ENCODE measurements around the gene ARHGEF9. TPM values are rescaled to one million over a fixed set of nuclear protein-coding genes. Genes with fewer than 3 reads are reported as not detected.

The ARHGEF9 gene
- polyA plus RNA-seq, 1 of the 3 experiments (the other 2 are of a cell fraction) = 6.4 TPM

GRCh38 chrX:63754860-63755579, 30.0 kb downstream of the ARHGEF9 start:
- ChIA-PET CTCF (no interaction called here), POLR2A (interaction anchor here (0.6 to 1.3 kb wide), 3 partner anchors 11 to 702 kb away, joined by 3 to 6 read pairs (median 3); partner anchors contain the start of gene ARHGEF9)
- H3K36me3 ChIP-seq (replicated peaks in 1 of 2; ENCODE audit: control insufficient read depth in 1 of 2, insufficient read depth in 2 of 2, low read length in 1 of 2) = no peaks in the 10 kb centered on the region
- peak overlapping the region; percentile 78 to 89 for H3K27ac ChIP-seq (ENCODE audit: low read depth in 2 of 2, low read length in 1 of 2)
- no peaks in the 10 kb centered on the region for H3F3A ChIP-seq (replicated peaks; ENCODE audit: insufficient read depth)
- DNase-seq = peak; percentile 76
- WGBS (ENCODE audit: low lambda C conversion rate) = 17% methylated on average over 42 of the region's 44 CpGs
- H3K4me1 ChIP-seq (ENCODE audit: control insufficient read depth in 1 of 2, insufficient read depth in 2 of 2, low read depth in 1 of 2, low read length in 1 of 2) = peaks cover 0 to 2% of the 10 kb centered on the region in 2 experiments; a peak in 2 of 4 replicates
- no peaks in the 10 kb centered on the region for H4K20me1 ChIP-seq (ENCODE audit: insufficient read depth)
- peak overlapping the region; percentile 65; the same call in 1 of the 2 replicates for H3K9ac ChIP-seq
- no peaks in the 10 kb centered on the region for H3K9me2 ChIP-seq
- H3K9me3 ChIP-seq = no peaks in the 10 kb centered on the region
- no peaks in the 10 kb centered on the region for H3K27me3 ChIP-seq (ENCODE audit: insufficient read depth)
- H3K4me3 ChIP-seq (ENCODE audit: low read depth in 2 of 2, low read length in 1 of 2) = peak overlapping the region; percentile 61 to 67
- peaks cover 11% of the 10 kb centered on the region; the same call in 1 of the 2 replicates for H3K79me2 ChIP-seq (ENCODE audit: insufficient read depth)
- H3K4me2 ChIP-seq = peak overlapping the region; percentile 71
- peak overlapping the region; percentile 61 for H2AFZ ChIP-seq (ENCODE audit: low read depth)
- TF ChIP-seq, protein P1, sequence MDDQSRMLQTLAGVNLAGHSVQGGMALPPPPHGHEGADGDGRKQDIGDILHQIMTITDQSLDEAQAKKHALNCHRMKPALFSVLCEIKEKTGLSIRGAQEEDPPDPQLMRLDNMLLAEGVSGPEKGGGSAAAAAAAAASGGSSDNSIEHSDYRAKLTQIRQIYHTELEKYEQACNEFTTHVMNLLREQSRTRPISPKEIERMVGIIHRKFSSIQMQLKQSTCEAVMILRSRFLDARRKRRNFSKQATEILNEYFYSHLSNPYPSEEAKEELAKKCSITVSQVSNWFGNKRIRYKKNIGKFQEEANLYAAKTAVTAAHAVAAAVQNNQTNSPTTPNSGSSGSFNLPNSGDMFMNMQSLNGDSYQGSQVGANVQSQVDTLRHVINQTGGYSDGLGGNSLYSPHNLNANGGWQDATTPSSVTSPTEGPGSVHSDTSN (IDR thresholded peaks at IDR 0.05) = peak; percentile 97
- TF ChIP-seq FOXJ3 (CRISPR knock-in tag; IDR thresholded peaks at IDR 0.05) = no peak
- TF ChIP-seq YY1 (IDR thresholded peaks at IDR 0.05; ENCODE audit: low read depth) = no peak
- no peak for TF ChIP-seq NFIC (IDR thresholded peaks at IDR 0.05; ENCODE audit: borderline replicate concordance)
- TF ChIP-seq REST (IDR thresholded peaks at IDR 0.05; ENCODE audit: low read depth, low read length) = no peak
- TF ChIP-seq FOXM1 (IDR thresholded peaks at IDR 0.05; ENCODE audit: low read depth) = no peak
- TF ChIP-seq RAD21 (IDR thresholded peaks at IDR 0.05; ENCODE audit: low read length) = no peak
- TF ChIP-seq, protein P2, sequence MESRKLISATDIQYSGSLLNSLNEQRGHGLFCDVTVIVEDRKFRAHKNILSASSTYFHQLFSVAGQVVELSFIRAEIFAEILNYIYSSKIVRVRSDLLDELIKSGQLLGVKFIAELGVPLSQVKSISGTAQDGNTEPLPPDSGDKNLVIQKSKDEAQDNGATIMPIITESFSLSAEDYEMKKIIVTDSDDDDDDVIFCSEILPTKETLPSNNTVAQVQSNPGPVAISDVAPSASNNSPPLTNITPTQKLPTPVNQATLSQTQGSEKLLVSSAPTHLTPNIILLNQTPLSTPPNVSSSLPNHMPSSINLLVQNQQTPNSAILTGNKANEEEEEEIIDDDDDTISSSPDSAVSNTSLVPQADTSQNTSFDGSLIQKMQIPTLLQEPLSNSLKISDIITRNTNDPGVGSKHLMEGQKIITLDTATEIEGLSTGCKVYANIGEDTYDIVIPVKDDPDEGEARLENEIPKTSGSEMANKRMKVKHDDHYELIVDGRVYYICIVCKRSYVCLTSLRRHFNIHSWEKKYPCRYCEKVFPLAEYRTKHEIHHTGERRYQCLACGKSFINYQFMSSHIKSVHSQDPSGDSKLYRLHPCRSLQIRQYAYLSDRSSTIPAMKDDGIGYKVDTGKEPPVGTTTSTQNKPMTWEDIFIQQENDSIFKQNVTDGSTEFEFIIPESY (IDR thresholded peaks at IDR 0.05; ENCODE audit: borderline replicate concordance, low read depth) = no peak
- TF ChIP-seq MAX (IDR thresholded peaks at IDR 0.05; ENCODE audit: low read depth) = peak; percentile 45; the same call in 1 of the 2 replicates
- no peak for TF ChIP-seq RCOR1 (IDR thresholded peaks at IDR 0.05; ENCODE audit: low read length)
- no peak for TF ChIP-seq MXI1 (IDR thresholded peaks at IDR 0.05; ENCODE audit: low read depth, low read length)
- TF ChIP-seq TEAD4 (IDR thresholded peaks at IDR 0.05; ENCODE audit: borderline replicate concordance, insufficient read depth) = no peak
- peak; percentile 62 for TF ChIP-seq NRF1 (IDR thresholded peaks at IDR 0.05; ENCODE audit: low read depth, low read length)
- no peak for TF ChIP-seq MEF2A (IDR thresholded peaks at IDR 0.05; ENCODE audit: borderline replicate concordance, low read depth)
- no peak for TF ChIP-seq CTCF (IDR thresholded peaks at IDR 0.05)
- TF ChIP-seq, protein P3, sequence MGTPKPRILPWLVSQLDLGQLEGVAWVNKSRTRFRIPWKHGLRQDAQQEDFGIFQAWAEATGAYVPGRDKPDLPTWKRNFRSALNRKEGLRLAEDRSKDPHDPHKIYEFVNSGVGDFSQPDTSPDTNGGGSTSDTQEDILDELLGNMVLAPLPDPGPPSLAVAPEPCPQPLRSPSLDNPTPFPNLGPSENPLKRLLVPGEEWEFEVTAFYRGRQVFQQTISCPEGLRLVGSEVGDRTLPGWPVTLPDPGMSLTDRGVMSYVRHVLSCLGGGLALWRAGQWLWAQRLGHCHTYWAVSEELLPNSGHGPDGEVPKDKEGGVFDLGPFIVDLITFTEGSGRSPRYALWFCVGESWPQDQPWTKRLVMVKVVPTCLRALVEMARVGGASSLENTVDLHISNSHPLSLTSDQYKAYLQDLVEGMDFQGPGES (IDR thresholded peaks at IDR 0.05; ENCODE audit: low read depth, low read length) = peak; percentile 59
- TF ChIP-seq JUND (IDR thresholded peaks at IDR 0.05) = no peak
- no peak for TF ChIP-seq RXRA (IDR thresholded peaks at IDR 0.05; ENCODE audit: borderline replicate concordance, low read depth)
- no peak for TF ChIP-seq EP300 (IDR thresholded peaks at IDR 0.05; ENCODE audit: borderline replicate concordance in 1 of 2, low read depth in 1 of 2, low read length in 1 of 2)
- TF ChIP-seq EZH2phosphoT487 (IDR thresholded peaks at IDR 0.05; ENCODE audit: borderline replicate concordance, low read depth) = no peak
- TF ChIP-seq TCF12 (IDR thresholded peaks at IDR 0.05) = no peak
- no peak for TF ChIP-seq TAF1 (IDR thresholded peaks at IDR 0.05; ENCODE audit: borderline replicate concordance, low read depth, low read length)
- TF ChIP-seq POLR2AphosphoS5 (IDR thresholded peaks at IDR 0.05; ENCODE audit: low read depth, low read length) = 0 out of 2 replicates have a peak, but pooled peaks have one; percentile 37
